Measurements from ENCODE around the gene GPSM1. TPM values are rescaled to one million over a fixed set of nuclear protein-coding genes. Genes with fewer than 3 reads are reported as not detected.

The GPSM1 gene
- total and polyA plus RNA-seq, 4 donors = 0.11 to 2.9 (median 1.6) TPM

- no peak overlapping the region for H3K9ac ChIP-seq (ENCODE audit: low read depth in 1 of 2, low read length in 2 of 2)
- H3K4me3 ChIP-seq (ENCODE audit: low read depth in 1 of 3, low read length in 3 of 3) = no peak overlapping the region
- WGBS = 82% methylated on average over 9 of the region's 9 CpGs
- H3K27ac ChIP-seq (ENCODE audit: low read depth in 1 of 2, low read length in 2 of 2) = no peak overlapping the region
- no peaks in the 10 kb centered on the region for H3K9me3 ChIP-seq (ENCODE audit: control insufficient read depth in 4 of 4, low read length in 3 of 4)
- no peaks in the 10 kb centered on the region for H3K36me3 ChIP-seq (ENCODE audit: control insufficient read depth in 4 of 4, insufficient read depth in 3 of 4, low read depth in 1 of 4, low read length in 3 of 4)
- H3K4me1 ChIP-seq (ENCODE audit: control insufficient read depth in 4 of 4, insufficient read depth in 4 of 4, low read length in 3 of 4) = peaks cover 0 to 1% (median under 1%) of the 10 kb centered on the region in 4 donors
- H3K27me3 ChIP-seq (ENCODE audit: control insufficient read depth in 4 of 4, insufficient read depth in 4 of 4, low read length in 3 of 4) = peaks cover 0 to 2% (median 0%) of the 10 kb centered on the region in 4 donors
- DNase-seq (ENCODE audit: low spot score) = no peak
- TF ChIP-seq GABPA (IDR thresholded peaks at IDR 0.05 in 1 of 2, conservative IDR thresholded peaks at IDR 0.05 in 1 of 2) (no peak), CTCF (IDR thresholded peaks at IDR 0.05; ENCODE audit: low read depth, low read length, missing input control) (no peak), FOXA2 (IDR thresholded peaks at IDR 0.05) (no peak), HNF4G (IDR thresholded peaks at IDR 0.05) (no peak), FOXA1 (IDR thresholded peaks at IDR 0.05) (no peak), SP1 (IDR thresholded peaks at IDR 0.05) (no peak), HNF4A (conservative IDR thresholded peaks at IDR 0.05) (no peak), EGR1 (IDR thresholded peaks at IDR 0.05; ENCODE audit: low read depth in 2 of 2) (no peak), MAX (IDR thresholded peaks at IDR 0.05) (no peak), RXRA (IDR thresholded peaks at IDR 0.05) (no peak), RAD21 (IDR thresholded peaks at IDR 0.05) (no peak), YY1 (IDR thresholded peaks at IDR 0.05) (no peak), NR2F2 (IDR thresholded peaks at IDR 0.05) (no peak), TAF1 (conservative IDR thresholded peaks at IDR 0.05) (no peak), JUND (IDR thresholded peaks at IDR 0.05) (no peak)
- TF ChIP-seq, protein P1, sequence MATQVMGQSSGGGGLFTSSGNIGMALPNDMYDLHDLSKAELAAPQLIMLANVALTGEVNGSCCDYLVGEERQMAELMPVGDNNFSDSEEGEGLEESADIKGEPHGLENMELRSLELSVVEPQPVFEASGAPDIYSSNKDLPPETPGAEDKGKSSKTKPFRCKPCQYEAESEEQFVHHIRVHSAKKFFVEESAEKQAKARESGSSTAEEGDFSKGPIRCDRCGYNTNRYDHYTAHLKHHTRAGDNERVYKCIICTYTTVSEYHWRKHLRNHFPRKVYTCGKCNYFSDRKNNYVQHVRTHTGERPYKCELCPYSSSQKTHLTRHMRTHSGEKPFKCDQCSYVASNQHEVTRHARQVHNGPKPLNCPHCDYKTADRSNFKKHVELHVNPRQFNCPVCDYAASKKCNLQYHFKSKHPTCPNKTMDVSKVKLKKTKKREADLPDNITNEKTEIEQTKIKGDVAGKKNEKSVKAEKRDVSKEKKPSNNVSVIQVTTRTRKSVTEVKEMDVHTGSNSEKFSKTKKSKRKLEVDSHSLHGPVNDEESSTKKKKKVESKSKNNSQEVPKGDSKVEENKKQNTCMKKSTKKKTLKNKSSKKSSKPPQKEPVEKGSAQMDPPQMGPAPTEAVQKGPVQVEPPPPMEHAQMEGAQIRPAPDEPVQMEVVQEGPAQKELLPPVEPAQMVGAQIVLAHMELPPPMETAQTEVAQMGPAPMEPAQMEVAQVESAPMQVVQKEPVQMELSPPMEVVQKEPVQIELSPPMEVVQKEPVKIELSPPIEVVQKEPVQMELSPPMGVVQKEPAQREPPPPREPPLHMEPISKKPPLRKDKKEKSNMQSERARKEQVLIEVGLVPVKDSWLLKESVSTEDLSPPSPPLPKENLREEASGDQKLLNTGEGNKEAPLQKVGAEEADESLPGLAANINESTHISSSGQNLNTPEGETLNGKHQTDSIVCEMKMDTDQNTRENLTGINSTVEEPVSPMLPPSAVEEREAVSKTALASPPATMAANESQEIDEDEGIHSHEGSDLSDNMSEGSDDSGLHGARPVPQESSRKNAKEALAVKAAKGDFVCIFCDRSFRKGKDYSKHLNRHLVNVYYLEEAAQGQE (IDR thresholded peaks at IDR 0.05) = no peak
- TF ChIP-seq, protein P2, sequence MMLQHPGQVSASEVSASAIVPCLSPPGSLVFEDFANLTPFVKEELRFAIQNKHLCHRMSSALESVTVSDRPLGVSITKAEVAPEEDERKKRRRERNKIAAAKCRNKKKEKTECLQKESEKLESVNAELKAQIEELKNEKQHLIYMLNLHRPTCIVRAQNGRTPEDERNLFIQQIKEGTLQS (IDR thresholded peaks at IDR 0.05) = no peak
- TF ChIP-seq, protein P3, sequence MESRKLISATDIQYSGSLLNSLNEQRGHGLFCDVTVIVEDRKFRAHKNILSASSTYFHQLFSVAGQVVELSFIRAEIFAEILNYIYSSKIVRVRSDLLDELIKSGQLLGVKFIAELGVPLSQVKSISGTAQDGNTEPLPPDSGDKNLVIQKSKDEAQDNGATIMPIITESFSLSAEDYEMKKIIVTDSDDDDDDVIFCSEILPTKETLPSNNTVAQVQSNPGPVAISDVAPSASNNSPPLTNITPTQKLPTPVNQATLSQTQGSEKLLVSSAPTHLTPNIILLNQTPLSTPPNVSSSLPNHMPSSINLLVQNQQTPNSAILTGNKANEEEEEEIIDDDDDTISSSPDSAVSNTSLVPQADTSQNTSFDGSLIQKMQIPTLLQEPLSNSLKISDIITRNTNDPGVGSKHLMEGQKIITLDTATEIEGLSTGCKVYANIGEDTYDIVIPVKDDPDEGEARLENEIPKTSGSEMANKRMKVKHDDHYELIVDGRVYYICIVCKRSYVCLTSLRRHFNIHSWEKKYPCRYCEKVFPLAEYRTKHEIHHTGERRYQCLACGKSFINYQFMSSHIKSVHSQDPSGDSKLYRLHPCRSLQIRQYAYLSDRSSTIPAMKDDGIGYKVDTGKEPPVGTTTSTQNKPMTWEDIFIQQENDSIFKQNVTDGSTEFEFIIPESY (IDR thresholded peaks at IDR 0.05) = no peak
Observed at GRCh38 chr9:136278221-136278620, 49.1 kb upstream of the GPSM1 start.

All from liver (tissue), 9 donors.